Prostate gland (tissue), 2 donors: ENCODE results near the gene FMO2. TPM values are rescaled to one million over a fixed set of nuclear protein-coding genes. Genes with fewer than 3 reads are reported as not detected.
A peak's percentile ranks its signal among the peaks of the same experiment; 100 is the strongest.

Source experiments
- DNase-seq: peaks from one replicate; pipeline ENCODE4 v3.0.0-alpha.2; 2019; ENCODE audit warnings: low spot score
- H3K27ac ChIP-seq, 2 donors: fragments of 200-600 bp; sonication (generic); 2 replicates each; pipeline ENCODE4 v1.5.1; 2017 to 2019
- H3K27me3 ChIP-seq: fragments of 200-600 bp; sonication (generic); replicated peaks from 2 replicates; pipeline ENCODE4 v1.5.1; 2019; ENCODE audit not compliant: insufficient read depth
- H3K36me3 ChIP-seq, 2 donors: fragments of 200-600 bp; sonication (generic); 1 replicate in 1 of 2; 2 replicates in 1 of 2; pipeline versions ENCODE4 v1.5.1 to v1.8.1; 2017 to 2019
- H3K4me1 ChIP-seq: fragments of 200-600 bp; sonication (generic); replicated peaks from 2 replicates; pipeline ENCODE4 v1.5.1; 2019
- H3K4me3 ChIP-seq, 2 donors: fragments of 200-600 bp; sonication (generic); 2 replicates each; pipeline ENCODE4 v1.5.1; 2017 to 2019
- H3K9me3 ChIP-seq: fragments of 200-600 bp; sonication (generic); 2 replicates; pipeline ENCODE4 v1.5.1; 2017
- POLR2A ChIP-seq: fragments of 450-650 bp; IDR thresholded peaks from one replicate; pipeline ENCODE4 v1.6.1; 2016; ENCODE audit warnings: antibody characterized with exemption, mild to moderate bottlenecking
- POLR2AphosphoS5 ChIP-seq: sonication (generic); formaldehyde crosslinking; IDR thresholded peaks from one replicate; pipeline ENCODE4 v1.6.1; 2017; ENCODE audit warnings: antibody characterized with exemption
- WGBS: methylation state at CpG from one replicate; pipeline ENCODE4 v1.1.5; 2018; 5-methylcytosine and 5-hydroxymethylcytosine counted together
- intact Hi-C: fragments of 100-400 bp; cut with DNase I; formaldehyde crosslinking; loops from one replicate; pipeline ENCODE4 v1.14.2; 2022
- total RNA-seq, 2 donors: library from RNA; depleted of rRNA; stranded (reverse); fragments of >200 nt; gene quantifications; one replicate each; pipeline ENCODE4 v1.1.0, GENCODE V29; 2016
- TF ChIP-seq, protein P1 (sequence below), 4 experiments: fragments of 200-600 bp in 2 of 4; fragments of 450-650 bp in 2 of 4; sonication (generic) in 2 of 4; IDR thresholded peaks; 1 replicate in 3 of 4; 2 replicates in 1 of 4; pipeline ENCODE4 v1.5.1; 2016 to 2019; ENCODE audit warnings: antibody characterized with exemption in 4 of 4, mild to moderate bottlenecking in 2 of 4, moderate library complexity in 2 of 4

FMO2 gene
- total RNA-seq, 2 donors from 2014 or later = 6.5 to 10.6 TPM

GRCh38 chr1:171140956-171141687 is 44.0 kb upstream of the FMO2 start:
- Histone ChIP-seq H3K36me3 (no peaks in the 10 kb centered on the region), H3K4me3 (no peak overlapping the region), H3K4me1 (peaks cover 6% of the 10 kb centered on the region), H3K27me3 (no peaks in the 10 kb centered on the region), H3K9me3 (no peaks in the 10 kb centered on the region), H3K27ac (peak overlapping the region in 1 of 2 donors; percentile 66)
- 51% methylated on average over 4 of the region's 4 CpGs for WGBS
- DNase-seq = no peak
- intact Hi-C loops = no loop called here
- TF ChIP-seq POLR2AphosphoS5 (no peak), POLR2A (no peak)
- TF ChIP-seq, protein P1, sequence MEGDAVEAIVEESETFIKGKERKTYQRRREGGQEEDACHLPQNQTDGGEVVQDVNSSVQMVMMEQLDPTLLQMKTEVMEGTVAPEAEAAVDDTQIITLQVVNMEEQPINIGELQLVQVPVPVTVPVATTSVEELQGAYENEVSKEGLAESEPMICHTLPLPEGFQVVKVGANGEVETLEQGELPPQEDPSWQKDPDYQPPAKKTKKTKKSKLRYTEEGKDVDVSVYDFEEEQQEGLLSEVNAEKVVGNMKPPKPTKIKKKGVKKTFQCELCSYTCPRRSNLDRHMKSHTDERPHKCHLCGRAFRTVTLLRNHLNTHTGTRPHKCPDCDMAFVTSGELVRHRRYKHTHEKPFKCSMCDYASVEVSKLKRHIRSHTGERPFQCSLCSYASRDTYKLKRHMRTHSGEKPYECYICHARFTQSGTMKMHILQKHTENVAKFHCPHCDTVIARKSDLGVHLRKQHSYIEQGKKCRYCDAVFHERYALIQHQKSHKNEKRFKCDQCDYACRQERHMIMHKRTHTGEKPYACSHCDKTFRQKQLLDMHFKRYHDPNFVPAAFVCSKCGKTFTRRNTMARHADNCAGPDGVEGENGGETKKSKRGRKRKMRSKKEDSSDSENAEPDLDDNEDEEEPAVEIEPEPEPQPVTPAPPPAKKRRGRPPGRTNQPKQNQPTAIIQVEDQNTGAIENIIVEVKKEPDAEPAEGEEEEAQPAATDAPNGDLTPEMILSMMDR (IDR thresholded peaks at IDR 0.05) = no peak

DNA sequence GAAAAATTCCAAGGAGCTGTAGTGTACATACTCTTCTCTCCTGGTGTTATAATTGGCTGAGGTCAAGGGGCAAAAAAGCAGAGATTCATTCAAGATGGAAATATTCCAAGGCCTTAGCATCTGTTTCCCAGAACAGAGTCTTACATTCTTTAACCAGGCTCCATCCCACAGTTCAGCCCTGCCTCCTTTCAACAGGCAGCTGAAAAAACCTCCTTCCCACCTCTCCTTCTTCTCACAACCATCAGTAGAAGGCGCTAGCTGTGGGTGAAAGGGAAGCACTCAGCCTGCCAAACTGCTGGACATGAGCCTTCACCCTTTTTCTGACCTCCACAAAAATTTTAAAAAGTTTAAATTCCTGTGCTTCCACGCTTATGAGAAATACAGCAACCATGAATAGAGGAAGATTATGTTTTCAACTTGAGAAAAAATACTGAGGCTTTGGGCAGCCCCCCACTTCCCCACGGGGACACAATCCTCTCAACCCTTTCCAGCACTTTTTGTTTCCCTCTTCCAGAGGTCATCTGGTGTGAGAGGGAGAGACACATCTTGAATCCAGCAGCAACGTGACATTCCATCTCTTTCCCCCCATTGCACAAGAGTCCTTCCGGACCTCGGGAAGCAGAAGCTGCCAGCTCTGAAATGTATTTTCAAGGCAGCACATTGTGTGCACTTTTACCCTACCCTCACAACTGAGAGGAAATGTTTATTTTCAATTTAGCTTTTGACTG is 43.2 kb upstream of the FMO2 start:
- WGBS = 30% methylated on average over 6 of the region's 6 CpGs
- Histone ChIP-seq H3K27ac (peak overlapping the region; percentile 58 to 66), H3K27me3 (no peaks in the 10 kb centered on the region), H3K4me3 (no peak overlapping the region), H3K9me3 (no peaks in the 10 kb centered on the region), H3K36me3 (no peaks in the 10 kb centered on the region), H3K4me1 (peaks cover 6% of the 10 kb centered on the region)
- TF ChIP-seq, protein P1 (IDR thresholded peaks at IDR 0.05) = no peak
- TF ChIP-seq POLR2AphosphoS5 = peak; percentile 36
- DNase-seq = peak; percentile 17
- intact Hi-C loops = no loop called here

- intact Hi-C loops = no loop called here
- H3K4me3 ChIP-seq = no peak overlapping the region
- peak; percentile 12 for DNase-seq
Measured at GRCh38 chr1:171142416-171143385, 42.4 kb upstream of the FMO2 start.

DNA sequence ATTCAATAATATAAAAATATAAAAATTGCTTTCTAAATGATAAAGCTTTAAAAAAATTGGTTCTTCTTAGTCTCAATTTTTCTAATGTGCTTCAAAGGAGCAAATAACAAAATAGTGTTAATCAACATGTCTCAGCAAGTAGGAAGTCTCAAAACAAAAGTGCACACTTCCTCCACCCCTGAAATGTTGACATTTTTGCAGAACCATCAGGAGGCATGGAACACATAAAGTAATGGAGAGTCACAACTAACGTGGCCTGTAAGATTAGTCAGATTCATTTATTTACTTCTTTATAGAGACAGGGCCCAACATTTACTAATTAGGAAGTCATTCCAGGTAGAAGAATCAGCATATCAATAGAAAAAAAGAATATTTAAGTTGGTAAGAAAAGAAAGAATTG is 34.9 kb upstream of the FMO2 start:
- no peak for DNase-seq
- H3K27ac ChIP-seq = no peak overlapping the region
- H3K36me3 ChIP-seq = no peaks in the 10 kb centered on the region
- no peak for TF ChIP-seq POLR2AphosphoS5
- no peak for TF ChIP-seq POLR2A
- TF ChIP-seq, protein P1 (IDR thresholded peaks at IDR 0.05) = no peak
- no peak overlapping the region for H3K4me3 ChIP-seq
- intact Hi-C loops = no loop called here
- H3K27me3 ChIP-seq = no peaks in the 10 kb centered on the region
- 35% methylated on average over 1 of the region's 1 CpG for WGBS
- no peaks in the 10 kb centered on the region for H3K9me3 ChIP-seq
- no peaks in the 10 kb centered on the region for H3K4me1 ChIP-seq

More at GRCh38 chr1:171142416-171143385, 42.4 kb upstream of the FMO2 start:
- Histone ChIP-seq H3K4me1 (peaks cover 6% of the 10 kb centered on the region), H3K9me3 (no peaks in the 10 kb centered on the region), H3K27me3 (no peaks in the 10 kb centered on the region), H3K36me3 (no peaks in the 10 kb centered on the region), H3K27ac (peak overlapping the region; percentile 58 to 66)
- TF ChIP-seq POLR2AphosphoS5 (no peak), POLR2A (no peak)
- TF ChIP-seq, protein P1 (IDR thresholded peaks at IDR 0.05) = no peak
- WGBS = 18% methylated on average over 8 of the region's 8 CpGs
